ENCODE measurements around the gene ZBED2.

Gene ZBED2

DNA sequence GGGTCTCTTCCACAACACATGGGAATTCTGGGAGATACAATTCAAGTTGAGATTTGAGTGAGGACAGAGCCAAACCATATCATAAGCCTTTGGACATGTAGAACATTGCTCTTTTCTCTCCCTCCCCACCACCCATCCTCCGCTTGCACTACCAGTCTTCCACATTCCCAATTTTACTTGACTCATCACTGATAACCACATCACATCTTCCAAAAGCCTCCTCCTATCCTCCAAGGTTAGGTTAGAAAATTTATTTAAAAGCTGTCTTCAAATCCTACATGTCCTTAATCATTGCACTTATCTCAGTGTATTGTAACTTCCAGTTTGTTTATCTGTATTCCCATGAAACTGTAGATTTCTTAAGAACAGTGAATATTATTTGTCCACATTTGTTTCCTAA is 10.4 kb downstream of the ZBED2 start:
- FAIRE-seq (no peak), DNase-seq (ENCODE audit: insufficient read length, low spot score) (no peak)
- TF ChIP-seq PAX5 (IDR thresholded peaks at IDR 0.05; ENCODE audit: insufficient read depth, low read length, severe bottlenecking), result no peak
- TF ChIP-seq POLR2A (IDR thresholded peaks at IDR 0.05; ENCODE audit: low read depth, low read length), result no peak
- TF ChIP-seq SPI1 (IDR thresholded peaks at IDR 0.05; ENCODE audit: low read depth, low read length), result no peak
- no peak for TF ChIP-seq POU2F2 (IDR thresholded peaks at IDR 0.05; ENCODE audit: low read depth, low read length)
- no peak for TF ChIP-seq TAF1 (IDR thresholded peaks at IDR 0.05; ENCODE audit: low read depth, low read length)
- TF ChIP-seq POLR2AphosphoS5 (IDR thresholded peaks at IDR 0.05; ENCODE audit: low read depth, low read length), result no peak

DNA sequence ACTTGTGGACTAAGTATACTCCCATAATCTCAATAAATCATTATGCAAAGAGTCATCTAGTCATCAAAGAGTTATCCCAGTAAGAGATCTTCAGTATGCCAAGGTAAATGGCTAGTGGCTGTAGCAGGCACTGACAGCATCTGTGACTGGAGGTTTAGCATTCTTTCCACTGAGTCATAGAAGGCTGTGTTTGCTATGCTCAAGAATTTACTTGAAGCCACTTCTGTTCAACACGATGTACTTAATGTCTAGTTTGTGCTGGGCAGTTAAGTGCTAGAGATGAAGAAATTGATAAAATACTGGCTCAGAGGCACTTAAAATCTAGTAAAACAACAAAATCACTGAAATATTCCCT is 13.0 kb downstream of the ZBED2 start:
- TF ChIP-seq TAF1 (IDR thresholded peaks at IDR 0.05; ENCODE audit: low read depth, low read length) (no peak), PAX5 (IDR thresholded peaks at IDR 0.05; ENCODE audit: insufficient read depth, low read length, severe bottlenecking) (no peak), POU2F2 (IDR thresholded peaks at IDR 0.05; ENCODE audit: low read depth, low read length) (no peak), POLR2AphosphoS5 (IDR thresholded peaks at IDR 0.05; ENCODE audit: low read depth, low read length) (no peak), SPI1 (IDR thresholded peaks at IDR 0.05; ENCODE audit: low read depth, low read length) (no peak), POLR2A (IDR thresholded peaks at IDR 0.05; ENCODE audit: low read depth, low read length) (no peak)
- no peak for FAIRE-seq
- DNase-seq (ENCODE audit: insufficient read length, low spot score), result no peak

DNA sequence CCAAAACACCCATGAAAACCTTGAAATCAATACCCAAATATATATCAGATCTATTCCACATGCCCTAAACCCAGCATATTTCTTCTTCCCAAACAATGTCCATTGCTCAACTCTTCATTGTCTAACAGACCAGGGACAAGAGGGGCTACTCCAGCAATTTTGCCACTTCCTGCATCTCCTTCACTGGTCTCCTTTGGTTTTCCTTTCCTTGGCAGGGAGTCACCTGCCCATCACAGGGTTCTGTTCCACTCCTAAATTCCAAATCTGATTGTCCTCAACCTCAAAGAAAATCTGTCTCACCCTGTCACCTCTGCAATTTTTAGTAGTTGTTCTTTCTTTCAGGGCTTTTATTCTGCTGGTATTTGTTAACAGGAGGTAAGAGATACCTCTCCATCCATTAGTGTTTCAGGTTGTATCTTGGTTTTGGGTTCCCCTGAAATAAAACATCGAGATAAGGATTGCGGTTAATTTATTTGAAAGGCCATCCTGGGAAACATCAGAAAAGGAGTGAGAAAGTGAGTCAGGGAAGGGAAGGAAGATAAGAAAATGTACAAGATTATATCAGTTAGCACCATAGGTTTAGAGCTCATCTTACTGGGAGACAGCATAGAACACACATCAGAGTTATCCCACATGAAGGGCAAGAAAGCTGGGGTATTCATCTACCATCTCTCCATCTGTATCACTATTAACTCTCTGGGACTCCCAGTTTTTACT is 13.6 kb downstream of the ZBED2 start:
- FAIRE-seq (no peak), DNase-seq (ENCODE audit: insufficient read length, low spot score) (no peak)
- no peak for TF ChIP-seq SPI1 (IDR thresholded peaks at IDR 0.05; ENCODE audit: low read depth, low read length)
- no peak for TF ChIP-seq PAX5 (IDR thresholded peaks at IDR 0.05; ENCODE audit: insufficient read depth, low read length, severe bottlenecking)
- TF ChIP-seq TAF1 (IDR thresholded peaks at IDR 0.05; ENCODE audit: low read depth, low read length), result no peak
- no peak for TF ChIP-seq POLR2A (IDR thresholded peaks at IDR 0.05; ENCODE audit: low read depth, low read length)
- no peak for TF ChIP-seq POU2F2 (IDR thresholded peaks at IDR 0.05; ENCODE audit: low read depth, low read length)
- TF ChIP-seq POLR2AphosphoS5 (IDR thresholded peaks at IDR 0.05; ENCODE audit: low read depth, low read length), result no peak

DNA sequence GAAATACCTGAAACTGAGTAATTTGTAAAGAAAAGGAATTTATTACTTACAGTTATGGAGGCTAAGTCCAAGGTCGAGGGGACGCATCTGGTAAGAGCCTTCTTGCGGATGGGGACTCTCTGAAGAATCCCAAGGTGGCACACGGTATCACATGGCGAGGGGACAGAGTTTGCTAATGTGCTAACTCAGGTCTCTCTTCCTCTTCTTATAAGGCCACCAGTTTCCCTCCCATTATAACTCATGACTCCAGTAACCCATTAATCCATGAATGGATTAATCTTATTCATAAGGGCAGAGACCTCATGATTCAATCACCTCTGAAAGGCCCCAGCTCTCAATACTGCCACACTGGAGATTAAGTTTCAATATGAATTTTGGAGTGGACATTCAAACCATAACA is 15.7 kb downstream of the ZBED2 start:
- TF ChIP-seq POLR2AphosphoS5 (IDR thresholded peaks at IDR 0.05; ENCODE audit: low read depth, low read length) (no peak), POU2F2 (IDR thresholded peaks at IDR 0.05; ENCODE audit: low read depth, low read length) (no peak), POLR2A (IDR thresholded peaks at IDR 0.05; ENCODE audit: low read depth, low read length) (no peak), SPI1 (IDR thresholded peaks at IDR 0.05; ENCODE audit: low read depth, low read length) (no peak), PAX5 (IDR thresholded peaks at IDR 0.05; ENCODE audit: insufficient read depth, low read length, severe bottlenecking) (no peak), TAF1 (IDR thresholded peaks at IDR 0.05; ENCODE audit: low read depth, low read length) (no peak)
- DNase-seq (ENCODE audit: insufficient read length, low spot score) (no peak), FAIRE-seq (no peak)

DNA sequence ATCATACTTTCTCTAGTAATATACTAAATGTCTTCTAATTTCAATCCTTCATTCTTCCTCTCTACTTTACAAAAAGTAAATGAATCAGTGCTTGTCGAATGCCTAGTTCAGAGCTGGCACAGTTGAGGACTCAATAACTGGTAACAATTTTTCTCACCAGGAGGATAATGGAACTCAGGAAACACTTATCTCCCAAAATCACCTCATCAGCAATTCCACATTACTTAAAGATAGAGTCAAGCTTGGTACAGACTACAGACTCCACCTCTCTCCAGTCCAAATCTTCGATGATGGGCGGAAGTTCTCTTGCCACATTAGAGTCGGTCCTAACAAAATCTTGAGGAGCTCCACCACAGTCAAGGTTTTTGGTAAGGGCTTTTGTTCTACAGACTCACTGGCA is 16.3 kb downstream of the ZBED2 start:
- DNase-seq (ENCODE audit: insufficient read length, low spot score) (no peak), FAIRE-seq (no peak)
- TF ChIP-seq POLR2AphosphoS5 (IDR thresholded peaks at IDR 0.05; ENCODE audit: low read depth, low read length) (no peak), SPI1 (IDR thresholded peaks at IDR 0.05; ENCODE audit: low read depth, low read length) (no peak), POLR2A (IDR thresholded peaks at IDR 0.05; ENCODE audit: low read depth, low read length) (no peak), POU2F2 (IDR thresholded peaks at IDR 0.05; ENCODE audit: low read depth, low read length) (no peak), TAF1 (IDR thresholded peaks at IDR 0.05; ENCODE audit: low read depth, low read length) (no peak), PAX5 (IDR thresholded peaks at IDR 0.05; ENCODE audit: insufficient read depth, low read length, severe bottlenecking) (no peak)

DNA sequence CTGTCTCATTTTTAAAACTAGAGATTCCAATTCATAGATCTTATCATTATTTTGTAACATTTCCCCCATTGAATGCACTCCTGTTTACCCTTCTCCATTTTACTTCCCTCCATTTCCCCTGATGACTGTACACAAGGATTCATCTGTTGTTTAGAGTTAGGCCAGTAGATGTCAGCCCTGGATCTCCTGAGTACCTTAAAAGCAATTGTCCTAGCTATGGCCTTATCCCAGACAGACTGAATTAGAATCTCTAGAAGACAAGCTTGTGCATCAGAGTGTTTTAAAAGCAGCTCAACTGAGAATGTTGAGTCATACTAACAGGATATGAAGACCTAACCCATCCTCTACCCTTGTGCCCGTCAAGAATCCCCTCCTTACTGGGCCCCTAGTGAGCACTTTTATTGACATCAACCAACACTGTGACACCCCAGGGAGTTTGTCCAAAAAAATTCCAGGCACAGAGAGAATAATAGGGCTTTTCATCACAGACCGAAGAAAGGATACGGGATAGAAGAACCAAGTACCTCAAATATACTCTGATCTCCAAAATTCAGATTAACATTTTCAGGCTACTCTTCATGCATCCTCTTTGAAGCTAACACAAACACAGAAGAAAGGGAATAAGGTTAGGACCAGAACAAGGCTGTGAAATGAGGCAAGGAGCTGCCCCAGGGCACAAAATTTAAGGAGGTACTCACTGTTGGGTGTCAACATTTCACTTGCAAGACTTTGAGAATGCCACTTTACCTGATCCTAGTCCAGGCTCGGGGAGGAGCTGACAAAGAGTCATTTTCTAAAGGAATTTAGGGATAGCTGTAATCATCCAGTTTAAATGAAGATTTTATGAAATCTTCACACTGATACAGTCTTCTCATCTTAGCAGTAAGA is 17.1 kb downstream of the ZBED2 start:
- TF ChIP-seq TAF1 (IDR thresholded peaks at IDR 0.05; ENCODE audit: low read depth, low read length) (no peak), SPI1 (IDR thresholded peaks at IDR 0.05; ENCODE audit: low read depth, low read length) (no peak), PAX5 (IDR thresholded peaks at IDR 0.05; ENCODE audit: insufficient read depth, low read length, severe bottlenecking) (no peak), POU2F2 (IDR thresholded peaks at IDR 0.05; ENCODE audit: low read depth, low read length) (no peak), POLR2AphosphoS5 (IDR thresholded peaks at IDR 0.05; ENCODE audit: low read depth, low read length) (no peak), POLR2A (IDR thresholded peaks at IDR 0.05; ENCODE audit: low read depth, low read length) (no peak)
- no peak for FAIRE-seq
- DNase-seq (ENCODE audit: insufficient read length, low spot score), result no peak

DNA sequence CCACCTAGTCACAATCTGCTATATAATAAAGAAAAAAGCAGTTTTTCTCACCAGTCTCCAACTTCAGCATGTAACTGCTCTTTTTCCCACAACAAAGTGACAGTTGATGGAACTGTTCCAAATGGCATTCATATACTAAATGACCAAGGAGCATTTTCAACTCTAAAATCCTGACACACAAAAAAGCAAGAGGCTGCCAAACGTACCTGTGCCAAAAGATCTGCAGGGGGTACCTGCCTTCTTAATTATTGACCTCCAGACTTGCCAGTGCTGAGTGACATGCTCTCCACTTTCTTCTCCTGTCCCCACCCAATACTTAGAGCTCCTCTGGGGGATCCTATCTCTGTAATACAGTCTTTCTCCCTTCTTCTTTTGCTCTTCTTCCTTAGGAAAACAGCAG is 18.0 kb downstream of the ZBED2 start:
- FAIRE-seq (no peak), DNase-seq (ENCODE audit: insufficient read length, low spot score) (no peak)
- no peak for TF ChIP-seq POLR2AphosphoS5 (IDR thresholded peaks at IDR 0.05; ENCODE audit: low read depth, low read length)
- TF ChIP-seq POU2F2 (IDR thresholded peaks at IDR 0.05; ENCODE audit: low read depth, low read length), result no peak
- no peak for TF ChIP-seq SPI1 (IDR thresholded peaks at IDR 0.05; ENCODE audit: low read depth, low read length)
- no peak for TF ChIP-seq PAX5 (IDR thresholded peaks at IDR 0.05; ENCODE audit: insufficient read depth, low read length, severe bottlenecking)
- TF ChIP-seq POLR2A (IDR thresholded peaks at IDR 0.05; ENCODE audit: low read depth, low read length), result no peak
- no peak for TF ChIP-seq TAF1 (IDR thresholded peaks at IDR 0.05; ENCODE audit: low read depth, low read length)

DNA sequence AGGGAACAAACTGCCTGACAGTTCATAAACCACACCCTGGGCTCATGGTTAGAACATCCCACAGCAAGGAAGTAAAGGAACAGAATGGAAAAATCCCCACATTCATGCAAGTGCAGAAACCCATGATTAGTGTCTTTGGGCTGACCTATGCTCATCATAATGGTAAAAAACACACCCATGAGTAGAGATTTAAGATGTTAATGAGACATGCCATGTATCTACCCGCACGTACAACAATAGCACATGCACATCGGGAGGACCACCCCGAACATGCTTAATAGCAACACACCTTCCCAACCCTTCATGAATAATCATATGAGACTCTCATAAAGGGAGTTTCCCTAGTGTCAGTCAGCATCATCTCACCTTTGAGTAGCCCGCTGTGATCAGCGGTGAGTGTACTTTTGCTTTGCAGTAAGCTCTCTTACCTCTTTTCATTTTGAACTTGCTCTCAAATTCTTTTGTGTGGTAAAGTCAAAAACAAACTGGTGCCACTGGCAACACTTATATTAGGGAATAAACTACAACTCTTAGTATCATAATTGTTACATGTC is 23.2 kb downstream of the ZBED2 start:
- no peak for DNase-seq (ENCODE audit: insufficient read length, low spot score)
- no peak for FAIRE-seq

DNA sequence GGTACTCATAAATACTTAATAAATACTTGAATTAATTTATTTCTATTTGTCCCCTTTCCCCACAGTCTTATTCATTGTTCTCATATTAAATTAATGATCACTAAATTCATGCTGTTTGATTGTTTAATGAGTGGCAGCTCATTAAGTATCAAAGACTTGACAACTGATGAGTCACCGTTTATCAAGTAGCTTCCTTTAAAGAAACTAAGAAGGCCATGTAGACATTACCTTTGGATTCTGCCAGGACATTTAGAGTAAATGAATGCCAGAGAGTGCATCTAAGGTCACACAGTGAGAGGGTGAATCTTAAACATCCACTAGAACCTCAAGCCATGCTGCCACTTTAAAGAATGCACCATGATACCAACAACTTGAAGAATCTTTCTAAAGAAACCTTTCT is 23.9 kb downstream of the ZBED2 start:
- no peak for TF ChIP-seq PAX5 (IDR thresholded peaks at IDR 0.05; ENCODE audit: insufficient read depth, low read length, severe bottlenecking)
- no peak for TF ChIP-seq TAF1 (IDR thresholded peaks at IDR 0.05; ENCODE audit: low read depth, low read length)
- no peak for TF ChIP-seq POLR2A (IDR thresholded peaks at IDR 0.05; ENCODE audit: low read depth, low read length)
- TF ChIP-seq POU2F2 (IDR thresholded peaks at IDR 0.05; ENCODE audit: low read depth, low read length), result no peak
- TF ChIP-seq SPI1 (IDR thresholded peaks at IDR 0.05; ENCODE audit: low read depth, low read length), result no peak
- no peak for TF ChIP-seq POLR2AphosphoS5 (IDR thresholded peaks at IDR 0.05; ENCODE audit: low read depth, low read length)
- FAIRE-seq (no peak), DNase-seq (ENCODE audit: insufficient read length, low spot score) (no peak)

More for the DNA sequence above, 23.2 kb downstream of the ZBED2 start:
- no peak for TF ChIP-seq POLR2A (IDR thresholded peaks at IDR 0.05; ENCODE audit: low read depth, low read length)
- TF ChIP-seq POLR2AphosphoS5 (IDR thresholded peaks at IDR 0.05; ENCODE audit: low read depth, low read length), result no peak
- no peak for TF ChIP-seq SPI1 (IDR thresholded peaks at IDR 0.05; ENCODE audit: low read depth, low read length)

Data from GM12891 (cell line).